Measurements from ENCODE around the gene SPOCK2. TPM values are rescaled to one million over a fixed set of nuclear protein-coding genes. Genes with fewer than 3 reads are reported as not detected.
A peak's percentile ranks its signal among the peaks of the same experiment; 100 is the strongest.

SPOCK2 gene
- total and polyA plus RNA-seq, 2 of the 13 experiments (the other 11 are each of a cell fraction or from before 2014, with no cell fraction given) = 8.6 to 30.6 TPM

DNA sequence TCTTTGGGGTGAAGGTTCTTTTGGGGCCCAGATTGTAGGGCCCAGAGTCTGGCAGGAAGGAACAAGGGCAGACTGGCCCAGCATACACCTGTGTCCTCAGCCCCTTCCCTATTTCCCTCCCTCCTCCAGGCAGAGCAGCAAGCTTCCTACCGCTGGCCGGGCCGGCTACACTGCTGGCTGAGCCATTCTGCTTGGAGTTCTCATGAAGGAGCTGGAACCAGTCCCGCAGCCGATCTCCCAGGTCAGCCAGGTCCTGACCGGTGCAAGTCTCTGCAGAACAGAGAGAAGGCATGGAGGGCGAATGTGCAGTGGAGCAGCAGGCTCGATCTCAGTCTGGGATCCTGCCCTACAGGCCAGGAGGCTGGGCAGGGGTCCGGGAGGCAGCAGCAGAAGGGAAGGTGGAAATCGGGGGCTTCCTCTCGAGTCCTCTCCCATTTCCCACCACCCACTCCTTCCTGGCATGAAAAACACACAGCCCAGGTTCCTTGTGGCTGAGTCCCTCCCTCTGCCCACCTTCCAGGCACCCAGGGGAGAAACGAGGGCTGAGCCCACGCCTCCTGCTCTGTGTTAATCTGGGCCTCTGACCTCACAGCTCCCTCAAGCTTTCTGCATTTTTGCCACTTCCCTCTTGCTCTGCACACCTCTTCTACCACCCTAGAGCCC, 20.8 kb downstream of the SPOCK2 start:
- no peak for FAIRE-seq
- Histone ChIP-seq H3K27me3 (ENCODE audit: control insufficient read depth in 1 of 2, insufficient read depth in 2 of 2, low read length in 2 of 2) (0 out of 5 replicates have a peak, but pooled peaks cover 0 to under 1% of the 10 kb centered on the region in 2 experiments), H3K79me2 (ENCODE audit: insufficient read depth, low read length) (no peaks in the 10 kb centered on the region), H3K4me3 (replicated peaks in 1 of 3; ENCODE audit: insufficient read depth in 1 of 3, low read depth in 2 of 3, low read length in 3 of 3) (no peak overlapping the region), H3K9ac (ENCODE audit: insufficient read depth, low read depth, low read length) (no peak overlapping the region), H3K4me1 (ENCODE audit: insufficient read depth, low read length) (peaks cover 53% of the 10 kb centered on the region), H2AFZ (ENCODE audit: low read length) (no peak overlapping the region), H3K36me3 (replicated peaks in 1 of 2; ENCODE audit: control insufficient read depth in 1 of 2, insufficient read depth in 2 of 2, low read length in 2 of 2) (no peaks in the 10 kb centered on the region), H3K4me2 (ENCODE audit: low read depth, low read length) (no peak overlapping the region), H3K27ac (ENCODE audit: extremely low read length, insufficient read depth, low read length) (no peak overlapping the region), H4K20me1 (ENCODE audit: insufficient read depth, low read length) (no peaks in the 10 kb centered on the region), H3K9me3 (ENCODE audit: low read length) (no peaks in the 10 kb centered on the region)
- TF ChIP-seq NRL (CRISPR knock-in tag; IDR thresholded peaks at IDR 0.05; ENCODE audit: borderline replicate concordance) (peak; percentile 10; the same call in 1 of the 2 replicates), ZFP37 (CRISPR knock-in tag; IDR thresholded peaks at IDR 0.05; ENCODE audit: borderline replicate concordance) (no peak), ZNF572 (CRISPR knock-in tag; IDR thresholded peaks at IDR 0.05) (0 out of 2 replicates have a peak, but pooled peaks have one; percentile 35)
- TF ChIP-seq, protein P1, sequence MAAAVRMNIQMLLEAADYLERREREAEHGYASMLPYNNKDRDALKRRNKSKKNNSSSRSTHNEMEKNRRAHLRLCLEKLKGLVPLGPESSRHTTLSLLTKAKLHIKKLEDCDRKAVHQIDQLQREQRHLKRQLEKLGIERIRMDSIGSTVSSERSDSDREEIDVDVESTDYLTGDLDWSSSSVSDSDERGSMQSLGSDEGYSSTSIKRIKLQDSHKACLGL (CRISPR knock-in tag; IDR thresholded peaks at IDR 0.05) = no peak
- CTCF ChIA-PET (ENCODE audit: low intra/inter-chr PET ratio, low total read pairs) = no interaction called here
- ATAC-seq = no peak
- intact Hi-C loops (cut with micrococcal nuclease; ENCODE audit: unreplicated experiment) (no loop called here), in situ Hi-C loops (cut with HindIII; ENCODE audit: extremely low pct_ligation_motif_present, low pct_unique_long_range_greater_than_20kb) (no loop called here)
- no peak for DNase-seq (ENCODE audit: low spot score)
- no TSS peak for BruUV-seq (replicated peaks)
- POLR2A ChIA-PET = no interaction called here
- WGBS (ENCODE audit: low lambda C conversion rate) = 61% methylated on average over 5 of the region's 13 CpGs

DNA sequence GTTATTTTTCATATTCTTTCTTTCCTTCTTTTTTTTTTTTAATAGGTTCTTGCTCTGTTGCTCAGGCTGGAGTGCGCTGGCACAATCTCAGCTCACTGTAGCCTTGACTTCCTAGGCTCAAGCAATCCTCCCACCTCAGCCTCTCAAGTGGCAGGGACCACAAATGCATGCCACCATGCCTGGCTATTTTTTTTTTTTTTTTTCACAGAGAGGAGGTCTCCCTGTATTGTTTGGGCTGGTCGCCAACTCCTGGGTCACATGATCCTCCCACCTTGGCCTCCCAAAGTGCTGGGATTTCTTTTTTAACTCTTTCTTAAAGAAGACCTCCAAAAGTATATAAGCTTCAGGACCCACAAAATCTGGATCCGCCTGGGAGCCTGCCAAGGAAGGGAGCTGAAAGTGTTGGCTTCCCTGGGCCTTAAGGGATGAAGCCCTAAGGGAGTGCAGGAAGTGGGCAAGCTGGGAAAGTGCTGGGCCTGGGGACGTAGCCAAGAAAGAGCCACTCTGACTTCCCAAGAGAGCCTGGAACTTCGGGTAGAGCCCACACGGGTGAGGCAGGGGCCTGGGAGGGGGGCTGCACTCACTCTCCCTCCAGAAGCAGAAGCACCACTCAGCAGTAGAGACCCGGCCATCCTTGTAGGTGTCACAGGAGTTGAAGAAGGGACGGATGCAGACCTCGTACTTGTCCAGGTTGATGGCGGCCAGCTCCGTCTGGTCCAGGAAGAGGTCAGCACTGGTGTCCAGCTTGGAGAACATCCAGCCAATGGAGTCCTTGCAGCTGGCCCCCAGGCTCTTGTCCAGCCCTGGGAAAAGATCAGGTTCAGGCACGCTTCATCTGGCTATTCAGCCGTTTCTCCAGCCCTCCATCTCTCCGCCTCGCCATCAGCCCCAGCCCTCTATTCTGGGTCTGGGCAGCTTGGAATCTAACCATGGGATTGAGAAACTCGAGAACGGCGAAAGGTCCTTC, 21.8 kb downstream of the SPOCK2 start:
- in situ Hi-C loops (cut with HindIII; ENCODE audit: extremely low pct_ligation_motif_present, low pct_unique_long_range_greater_than_20kb) = no loop called here
- Histone ChIP-seq H3K4me1 (ENCODE audit: insufficient read depth, low read length) (peaks cover 60% of the 10 kb centered on the region), H3K27me3 (ENCODE audit: control insufficient read depth in 1 of 2, insufficient read depth in 2 of 2, low read length in 2 of 2) (no peaks in the 10 kb centered on the region), H3K27ac (ENCODE audit: extremely low read length, insufficient read depth, low read length) (no peak overlapping the region), H3K79me2 (ENCODE audit: insufficient read depth, low read length) (no peaks in the 10 kb centered on the region), H3K36me3 (replicated peaks in 1 of 2; ENCODE audit: control insufficient read depth in 1 of 2, insufficient read depth in 2 of 2, low read length in 2 of 2) (no peaks in the 10 kb centered on the region), H3K4me3 (replicated peaks in 1 of 3; ENCODE audit: insufficient read depth in 1 of 3, low read depth in 2 of 3, low read length in 3 of 3) (no peak overlapping the region), H3K4me2 (ENCODE audit: low read depth, low read length) (no peak overlapping the region), H2AFZ (ENCODE audit: low read length) (no peak overlapping the region), H3K9me3 (ENCODE audit: low read length) (no peaks in the 10 kb centered on the region), H3K9ac (ENCODE audit: insufficient read depth, low read depth, low read length) (no peak overlapping the region), H4K20me1 (ENCODE audit: insufficient read depth, low read length) (no peaks in the 10 kb centered on the region)
- BruUV-seq (replicated peaks) = no TSS peak
- DNase-seq (ENCODE audit: low spot score) (no peak), FAIRE-seq (no peak), ATAC-seq (no peak)
- WGBS (ENCODE audit: low lambda C conversion rate) = 91% methylated on average over 13 of the region's 18 CpGs
- ChIA-PET POLR2A (no interaction called here), CTCF (ENCODE audit: low intra/inter-chr PET ratio, low total read pairs) (no interaction called here)
- intact Hi-C loops (cut with micrococcal nuclease; ENCODE audit: unreplicated experiment) = no loop called here
- TF ChIP-seq SALL2 (CRISPR knock-in tag; IDR thresholded peaks at IDR 0.05) (no peak), KDM5B (CRISPR knock-in tag; IDR thresholded peaks at IDR 0.05; ENCODE audit: borderline replicate concordance) (no peak), HNRNPLL (IDR thresholded peaks at IDR 0.05; ENCODE audit: low read depth, low read length, poor library complexity, severe bottlenecking) (no peak), SIX4 (CRISPR knock-in tag; IDR thresholded peaks at IDR 0.05) (no peak)
- TF ChIP-seq, protein P2, sequence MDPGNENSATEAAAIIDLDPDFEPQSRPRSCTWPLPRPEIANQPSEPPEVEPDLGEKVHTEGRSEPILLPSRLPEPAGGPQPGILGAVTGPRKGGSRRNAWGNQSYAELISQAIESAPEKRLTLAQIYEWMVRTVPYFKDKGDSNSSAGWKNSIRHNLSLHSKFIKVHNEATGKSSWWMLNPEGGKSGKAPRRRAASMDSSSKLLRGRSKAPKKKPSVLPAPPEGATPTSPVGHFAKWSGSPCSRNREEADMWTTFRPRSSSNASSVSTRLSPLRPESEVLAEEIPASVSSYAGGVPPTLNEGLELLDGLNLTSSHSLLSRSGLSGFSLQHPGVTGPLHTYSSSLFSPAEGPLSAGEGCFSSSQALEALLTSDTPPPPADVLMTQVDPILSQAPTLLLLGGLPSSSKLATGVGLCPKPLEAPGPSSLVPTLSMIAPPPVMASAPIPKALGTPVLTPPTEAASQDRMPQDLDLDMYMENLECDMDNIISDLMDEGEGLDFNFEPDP (CRISPR knock-in tag; conservative IDR thresholded peaks at IDR 0.05) = no peak

Measured in HepG2 (cell line).